ENCODE data around the gene MIA. TPM values are rescaled to one million over a fixed set of nuclear protein-coding genes. Genes with fewer than 3 reads are reported as not detected.

MIA gene
- total and polyA plus RNA-seq, 9 of the 15 experiments (the other 6 are each of a cell fraction or from before 2014, with no cell fraction given) = 0.21 TPM; not detected in 8

GRCh38 chr19:40798683-40799557 lies 23.6 kb downstream of the MIA start, which contains the start of gene EGLN2 (continued):
- TF ChIP-seq ZNF282 (CRISPR knock-in tag; IDR thresholded peaks at IDR 0.05) = no peak
- TF ChIP-seq ZNF644 (tag; IDR thresholded peaks at IDR 0.05; ENCODE audit: low read depth) = no peak
- no peak for TF ChIP-seq ID3 (CRISPR knock-in tag; IDR thresholded peaks at IDR 0.05)
- no peak for TF ChIP-seq ID3 (tag; IDR thresholded peaks at IDR 0.05)
- TF ChIP-seq FOXK1 (CRISPR knock-in tag; IDR thresholded peaks at IDR 0.05; ENCODE audit: borderline replicate concordance) = no peak
- TF ChIP-seq TCF7 (IDR thresholded peaks at IDR 0.05; ENCODE audit: borderline replicate concordance) = no peak
- TF ChIP-seq CUX1 (CRISPR knock-in tag; IDR thresholded peaks at IDR 0.05) = no peak
- no peak for TF ChIP-seq ELF4 (CRISPR knock-in tag; IDR thresholded peaks at IDR 0.05)
- TF ChIP-seq RBM34 (IDR thresholded peaks at IDR 0.05; ENCODE audit: borderline replicate concordance, insufficient read depth, low read length) = no peak
- TF ChIP-seq STAT6 (CRISPR knock-in tag; IDR thresholded peaks at IDR 0.05) = no peak
- TF ChIP-seq KLF6 (CRISPR knock-in tag; IDR thresholded peaks at IDR 0.05; ENCODE audit: borderline replicate concordance) = no peak
- TF ChIP-seq FOXA3 (CRISPR knock-in tag; conservative IDR thresholded peaks at IDR 0.05 in 1 of 2, IDR thresholded peaks at IDR 0.05 in 1 of 2) = no peak

Measured in K562 (cell line).